SK-N-SH treated with all-trans-retinoic acid at 6 μM for 48 hours (cell line): Measurements from ENCODE around the gene PIGZ.

Experiments used
- ATAC-seq: fragments of 200-7000 bp; cut with Tn5 transposase; 3 replicates; pipeline ENCODE4 v1.9.1; 2020; ENCODE audit warnings: mild to moderate bottlenecking, moderate library complexity
- ARNTL ChIP-seq: fragments of 450-650 bp; formaldehyde crosslinking; IDR thresholded peaks from 2 replicates; pipeline ENCODE4 v1.5.0; 2020; ENCODE audit warnings: low read depth, mild to moderate bottlenecking, moderate library complexity, borderline replicate concordance
- BACH2 ChIP-seq: fragments of 250-450 bp; sonication (Bioruptor Pico); IDR thresholded peaks from 2 replicates; pipeline ENCODE4 v1.9.0; 2021; ENCODE audit warnings: mild to moderate bottlenecking, borderline replicate concordance
- CSDC2 ChIP-seq: fragments of 250-450 bp; sonication (Bioruptor Pico); IDR thresholded peaks from 2 replicates; pipeline ENCODE4 v1.5.0; 2020; ENCODE audit warnings: mild to moderate bottlenecking, moderate library complexity
- ESRRG ChIP-seq: fragments of 250-450 bp; sonication (Bioruptor Pico); IDR thresholded peaks from 2 replicates; pipeline ENCODE4 v1.6.1; 2021; ENCODE audit warnings: mild to moderate bottlenecking
- GLIS3 ChIP-seq: fragments of 250-450 bp; sonication (Bioruptor Pico); IDR thresholded peaks from 2 replicates; pipeline ENCODE4 v1.5.0; 2020; ENCODE audit warnings: mild to moderate bottlenecking, moderate library complexity
- ISL1 ChIP-seq: fragments of 250-450 bp; sonication (Bioruptor Pico); IDR thresholded peaks from 2 replicates; pipeline ENCODE4 v2.1.2; 2022; ENCODE audit warnings: mild to moderate bottlenecking, moderate library complexity
- PPARA ChIP-seq: fragments of 250-450 bp; sonication (Bioruptor Pico); IDR thresholded peaks from 2 replicates; pipeline ENCODE4 v1.5.0; 2020; ENCODE audit warnings: mild to moderate bottlenecking, borderline replicate concordance
- TCF4 ChIP-seq: fragments of 250-450 bp; sonication (Bioruptor Pico); IDR thresholded peaks from 2 replicates; pipeline ENCODE4 v1.8.0; 2021; ENCODE audit warnings: mild to moderate bottlenecking, moderate library complexity, borderline replicate concordance
- ZC3H10 ChIP-seq: fragments of 250-450 bp; sonication (Bioruptor Pico); IDR thresholded peaks from 2 replicates; pipeline ENCODE4 v1.5.1; 2021; ENCODE audit warnings: mild to moderate bottlenecking, moderate library complexity
- ZFP3 ChIP-seq: fragments of 250-450 bp; sonication (Bioruptor Pico); IDR thresholded peaks from 2 replicates; pipeline ENCODE4 v1.5.0; 2020; ENCODE audit warnings: mild to moderate bottlenecking, moderate library complexity
- ZNF565 ChIP-seq: fragments of 450-650 bp; formaldehyde crosslinking; conservative IDR thresholded peaks from 2 replicates; pipeline ENCODE4 v1.5.0; 2020; ENCODE audit warnings: low read depth, mild to moderate bottlenecking, moderate library complexity
- ZNF70 ChIP-seq: fragments of 450-650 bp; formaldehyde crosslinking; IDR thresholded peaks from 2 replicates; pipeline ENCODE4 v1.5.0; 2020; ENCODE audit warnings: mild to moderate bottlenecking, moderate library complexity
- ZNF8 ChIP-seq: fragments of 450-650 bp; formaldehyde crosslinking; IDR thresholded peaks from 2 replicates; pipeline ENCODE4 v1.5.0; 2020; ENCODE audit warnings: mild to moderate bottlenecking, moderate library complexity
- TF ChIP-seq, protein P1 (sequence below): fragments of 250-450 bp; sonication (Bioruptor Pico); IDR thresholded peaks from 2 replicates; pipeline ENCODE4 v1.8.0; 2020; ENCODE audit warnings: mild to moderate bottlenecking, moderate library complexity, borderline replicate concordance
- TF ChIP-seq, protein P2 (sequence below): fragments of 250-450 bp; sonication (Bioruptor Pico); IDR thresholded peaks from 2 replicates; pipeline ENCODE4 v1.5.0; 2020; ENCODE audit warnings: mild to moderate bottlenecking, moderate library complexity
- TF ChIP-seq, protein P3 (sequence below): fragments of 250-450 bp; sonication (Bioruptor Pico); IDR thresholded peaks from 2 replicates; pipeline ENCODE4 v1.8.0; 2021; ENCODE audit warnings: low read depth, mild to moderate bottlenecking, moderate library complexity, borderline replicate concordance
- TF ChIP-seq, protein P4 (sequence below): fragments of 250-450 bp; sonication (Bioruptor Pico); IDR thresholded peaks from 2 replicates; pipeline ENCODE4 v1.5.1; 2021; ENCODE audit warnings: mild to moderate bottlenecking, moderate library complexity

PIGZ gene

DNA sequence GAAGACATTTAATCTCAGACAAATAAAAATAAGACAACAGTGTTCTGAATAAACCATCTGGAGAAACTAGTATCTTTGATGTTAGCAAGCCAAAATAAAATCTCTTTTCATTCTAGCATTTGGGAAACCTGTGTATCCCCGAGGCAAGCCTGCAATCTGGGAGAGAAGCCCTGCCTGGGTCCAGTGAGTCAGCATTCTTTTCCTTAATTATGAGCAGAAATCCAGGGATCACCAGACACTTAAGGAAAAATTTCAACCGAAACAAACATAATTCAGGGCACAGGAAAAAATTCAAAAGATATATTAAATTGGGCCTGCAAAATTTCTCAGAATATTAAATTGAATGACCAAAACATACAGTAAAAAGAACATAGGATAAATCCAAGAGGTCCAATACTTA, 30.5 kb downstream of the PIGZ start:
- no peak for ATAC-seq
- TF ChIP-seq BACH2 (CRISPR knock-in tag) (no peak), ZNF70 (no peak), CSDC2 (CRISPR knock-in tag) (no peak), ZNF565 (no peak), ARNTL (CRISPR knock-in tag) (no peak), GLIS3 (CRISPR knock-in tag) (no peak), ZNF8 (no peak), TCF4 (no peak), ISL1 (CRISPR knock-in tag) (no peak), ZC3H10 (CRISPR knock-in tag) (no peak), ZFP3 (CRISPR knock-in tag) (no peak)
- TF ChIP-seq, protein P1, sequence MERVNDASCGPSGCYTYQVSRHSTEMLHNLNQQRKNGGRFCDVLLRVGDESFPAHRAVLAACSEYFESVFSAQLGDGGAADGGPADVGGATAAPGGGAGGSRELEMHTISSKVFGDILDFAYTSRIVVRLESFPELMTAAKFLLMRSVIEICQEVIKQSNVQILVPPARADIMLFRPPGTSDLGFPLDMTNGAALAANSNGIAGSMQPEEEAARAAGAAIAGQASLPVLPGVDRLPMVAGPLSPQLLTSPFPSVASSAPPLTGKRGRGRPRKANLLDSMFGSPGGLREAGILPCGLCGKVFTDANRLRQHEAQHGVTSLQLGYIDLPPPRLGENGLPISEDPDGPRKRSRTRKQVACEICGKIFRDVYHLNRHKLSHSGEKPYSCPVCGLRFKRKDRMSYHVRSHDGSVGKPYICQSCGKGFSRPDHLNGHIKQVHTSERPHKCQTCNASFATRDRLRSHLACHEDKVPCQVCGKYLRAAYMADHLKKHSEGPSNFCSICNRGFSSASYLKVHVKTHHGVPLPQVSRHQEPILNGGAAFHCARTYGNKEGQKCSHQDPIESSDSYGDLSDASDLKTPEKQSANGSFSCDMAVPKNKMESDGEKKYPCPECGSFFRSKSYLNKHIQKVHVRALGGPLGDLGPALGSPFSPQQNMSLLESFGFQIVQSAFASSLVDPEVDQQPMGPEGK (CRISPR knock-in tag), result no peak
- TF ChIP-seq, protein P2, sequence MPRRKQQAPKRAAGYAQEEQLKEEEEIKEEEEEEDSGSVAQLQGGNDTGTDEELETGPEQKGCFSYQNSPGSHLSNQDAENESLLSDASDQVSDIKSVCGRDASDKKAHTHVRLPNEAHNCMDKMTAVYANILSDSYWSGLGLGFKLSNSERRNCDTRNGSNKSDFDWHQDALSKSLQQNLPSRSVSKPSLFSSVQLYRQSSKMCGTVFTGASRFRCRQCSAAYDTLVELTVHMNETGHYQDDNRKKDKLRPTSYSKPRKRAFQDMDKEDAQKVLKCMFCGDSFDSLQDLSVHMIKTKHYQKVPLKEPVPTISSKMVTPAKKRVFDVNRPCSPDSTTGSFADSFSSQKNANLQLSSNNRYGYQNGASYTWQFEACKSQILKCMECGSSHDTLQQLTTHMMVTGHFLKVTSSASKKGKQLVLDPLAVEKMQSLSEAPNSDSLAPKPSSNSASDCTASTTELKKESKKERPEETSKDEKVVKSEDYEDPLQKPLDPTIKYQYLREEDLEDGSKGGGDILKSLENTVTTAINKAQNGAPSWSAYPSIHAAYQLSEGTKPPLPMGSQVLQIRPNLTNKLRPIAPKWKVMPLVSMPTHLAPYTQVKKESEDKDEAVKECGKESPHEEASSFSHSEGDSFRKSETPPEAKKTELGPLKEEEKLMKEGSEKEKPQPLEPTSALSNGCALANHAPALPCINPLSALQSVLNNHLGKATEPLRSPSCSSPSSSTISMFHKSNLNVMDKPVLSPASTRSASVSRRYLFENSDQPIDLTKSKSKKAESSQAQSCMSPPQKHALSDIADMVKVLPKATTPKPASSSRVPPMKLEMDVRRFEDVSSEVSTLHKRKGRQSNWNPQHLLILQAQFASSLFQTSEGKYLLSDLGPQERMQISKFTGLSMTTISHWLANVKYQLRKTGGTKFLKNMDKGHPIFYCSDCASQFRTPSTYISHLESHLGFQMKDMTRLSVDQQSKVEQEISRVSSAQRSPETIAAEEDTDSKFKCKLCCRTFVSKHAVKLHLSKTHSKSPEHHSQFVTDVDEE (CRISPR knock-in tag), result no peak
- TF ChIP-seq, protein P3, sequence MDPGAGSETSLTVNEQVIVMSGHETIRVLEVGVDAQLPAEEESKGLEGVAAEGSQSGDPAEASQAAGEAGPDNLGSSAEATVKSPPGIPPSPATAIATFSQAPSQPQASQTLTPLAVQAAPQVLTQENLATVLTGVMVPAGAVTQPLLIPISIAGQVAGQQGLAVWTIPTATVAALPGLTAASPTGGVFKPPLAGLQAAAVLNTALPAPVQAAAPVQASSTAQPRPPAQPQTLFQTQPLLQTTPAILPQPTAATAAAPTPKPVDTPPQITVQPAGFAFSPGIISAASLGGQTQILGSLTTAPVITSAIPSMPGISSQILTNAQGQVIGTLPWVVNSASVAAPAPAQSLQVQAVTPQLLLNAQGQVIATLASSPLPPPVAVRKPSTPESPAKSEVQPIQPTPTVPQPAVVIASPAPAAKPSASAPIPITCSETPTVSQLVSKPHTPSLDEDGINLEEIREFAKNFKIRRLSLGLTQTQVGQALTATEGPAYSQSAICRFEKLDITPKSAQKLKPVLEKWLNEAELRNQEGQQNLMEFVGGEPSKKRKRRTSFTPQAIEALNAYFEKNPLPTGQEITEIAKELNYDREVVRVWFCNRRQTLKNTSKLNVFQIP, result no peak

DNA sequence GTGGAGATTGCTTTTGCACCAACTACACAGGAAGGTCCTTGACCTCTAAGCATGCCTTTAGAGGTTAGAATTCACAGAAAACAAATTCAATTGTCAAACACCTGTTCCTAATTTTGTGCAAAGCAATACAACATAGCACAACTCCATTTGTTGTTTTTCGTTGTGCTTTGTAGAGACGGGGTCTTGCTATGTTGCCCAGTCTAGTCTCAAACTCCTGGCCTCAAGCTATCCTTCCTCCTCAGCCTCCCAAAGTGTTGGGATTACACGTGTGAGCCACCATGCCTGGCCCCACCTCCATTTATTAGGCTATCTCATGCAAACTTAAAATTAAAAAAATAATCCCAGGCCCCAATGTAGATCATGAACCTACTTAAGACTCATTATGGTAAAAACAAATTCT, 32.3 kb downstream of the PIGZ start:
- TF ChIP-seq, protein P4, sequence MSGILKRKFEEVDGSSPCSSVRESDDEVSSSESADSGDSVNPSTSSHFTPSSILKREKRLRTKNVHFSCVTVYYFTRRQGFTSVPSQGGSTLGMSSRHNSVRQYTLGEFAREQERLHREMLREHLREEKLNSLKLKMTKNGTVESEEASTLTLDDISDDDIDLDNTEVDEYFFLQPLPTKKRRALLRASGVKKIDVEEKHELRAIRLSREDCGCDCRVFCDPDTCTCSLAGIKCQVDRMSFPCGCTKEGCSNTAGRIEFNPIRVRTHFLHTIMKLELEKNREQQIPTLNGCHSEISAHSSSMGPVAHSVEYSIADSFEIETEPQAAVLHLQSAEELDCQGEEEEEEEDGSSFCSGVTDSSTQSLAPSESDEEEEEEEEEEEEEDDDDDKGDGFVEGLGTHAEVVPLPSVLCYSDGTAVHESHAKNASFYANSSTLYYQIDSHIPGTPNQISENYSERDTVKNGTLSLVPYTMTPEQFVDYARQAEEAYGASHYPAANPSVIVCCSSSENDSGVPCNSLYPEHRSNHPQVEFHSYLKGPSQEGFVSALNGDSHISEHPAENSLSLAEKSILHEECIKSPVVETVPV, result no peak
- no peak for TF ChIP-seq CSDC2 (CRISPR knock-in tag)
- TF ChIP-seq, protein P1 (CRISPR knock-in tag), result no peak
- no peak for TF ChIP-seq ARNTL (CRISPR knock-in tag)
- TF ChIP-seq, protein P2 (CRISPR knock-in tag), result no peak
- no peak for TF ChIP-seq ZNF565
- no peak for TF ChIP-seq ESRRG
- no peak for TF ChIP-seq ZFP3 (CRISPR knock-in tag)
- TF ChIP-seq PPARA (CRISPR knock-in tag), result no peak
- TF ChIP-seq ZC3H10 (CRISPR knock-in tag), result no peak
- TF ChIP-seq, protein P3, result no peak
- no peak for TF ChIP-seq TCF4
- ATAC-seq, result no peak
